GM20000 (cell line): ENCODE results near the gene ADAMTS2.

Experiments used
- DNase-seq: peaks from one replicate; pipeline ENCODE4 v3.0.0; 2012; ENCODE audit warnings: low spot score
- CTCF ChIP-seq: IDR thresholded peaks from 2 replicates; pipeline ENCODE4 v1.5.1; 2012; ENCODE audit warnings: mild to moderate bottlenecking, control low read depth; ENCODE audit errors: extremely low read depth, missing control alignments

Gene ADAMTS2

DNA sequence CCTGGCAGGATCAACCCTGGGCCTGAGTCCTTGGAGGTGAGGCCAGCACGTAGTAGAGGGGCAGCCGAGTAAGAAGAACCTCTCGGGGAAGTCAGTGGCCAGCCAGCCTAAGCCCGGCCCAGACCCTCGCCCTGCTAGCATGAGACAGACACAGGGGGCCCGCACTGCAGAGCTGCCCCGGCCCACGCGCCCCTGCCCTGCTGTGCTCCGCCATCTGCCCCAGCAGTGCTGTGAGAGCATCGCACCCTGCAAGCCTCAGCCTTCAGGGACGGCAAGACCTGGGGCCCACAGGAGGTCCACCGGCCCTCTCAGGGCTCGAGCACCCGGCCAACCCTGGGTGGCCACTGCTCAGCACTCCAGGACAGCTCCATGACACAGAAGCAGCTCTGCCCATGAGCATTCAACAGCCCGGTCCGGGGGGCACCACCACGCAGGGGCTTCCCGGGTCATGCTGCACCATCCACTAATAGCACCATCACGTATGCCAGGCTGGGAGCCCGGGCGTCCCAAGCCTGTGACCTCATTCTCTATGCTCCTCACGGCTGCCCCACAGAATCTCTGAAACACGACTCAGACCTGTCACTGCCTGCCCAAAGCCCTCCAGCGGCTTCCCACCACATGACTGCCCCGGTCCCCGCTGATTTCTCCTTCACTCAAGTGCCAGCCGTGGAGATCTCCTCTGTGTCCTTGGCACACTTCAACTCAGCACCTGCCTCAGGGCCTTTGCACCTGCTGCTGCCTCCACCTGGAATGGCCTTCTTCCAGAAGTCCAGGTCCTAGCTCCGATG is 38.1 kb downstream of the ADAMTS2 start:
- TF ChIP-seq CTCF: no peak
- DNase-seq: no peak

- no peak for TF ChIP-seq CTCF
Measured at GRCh38 chr5:179306191-179307012, 38.9 kb downstream of the ADAMTS2 start.

GRCh38 chr5:179304871-179305270 is 40.4 kb downstream of the ADAMTS2 start:
- TF ChIP-seq CTCF: no peak
- no peak for DNase-seq

More at GRCh38 chr5:179306191-179307012, 38.9 kb downstream of the ADAMTS2 start:
- no peak for DNase-seq

GRCh38 chr5:179304466-179304865 is 40.8 kb downstream of the ADAMTS2 start:
- no peak for TF ChIP-seq CTCF
- no peak for DNase-seq

- no peak for DNase-seq
- no peak for TF ChIP-seq CTCF
Measured at GRCh38 chr5:179303451-179304200, 41.6 kb downstream of the ADAMTS2 start.

GRCh38 chr5:179302499-179303185 is 42.6 kb downstream of the ADAMTS2 start:
- TF ChIP-seq CTCF: no peak
- DNase-seq: no peak
